HEK293T (cell line): Measurements from ENCODE around the gene GNLY.

Experiments used
- ARNT ChIP-seq: fragments of 450-650 bp; IDR thresholded peaks from 2 replicates; pipeline ENCODE4 v1.6.1; 2017; ENCODE audit warnings: mild to moderate bottlenecking
- CTBP1 ChIP-seq: fragments of 450-650 bp; IDR thresholded peaks from 2 replicates; pipeline ENCODE4 v1.6.1; 2016; ENCODE audit warnings: borderline replicate concordance
- ELF4 ChIP-seq: fragments of 450-650 bp; IDR thresholded peaks from 2 replicates; pipeline ENCODE4 v1.6.1; 2017; ENCODE audit warnings: antibody characterized with exemption
- FOXM1 ChIP-seq: fragments of 450-650 bp; IDR thresholded peaks from 2 replicates; pipeline ENCODE4 v1.6.1; 2017; ENCODE audit warnings: mild to moderate bottlenecking, borderline replicate concordance
- NFRKB ChIP-seq: fragments of 450-650 bp; IDR thresholded peaks from 2 replicates; pipeline ENCODE4 v1.6.1; 2016; ENCODE audit warnings: mild to moderate bottlenecking, moderate library complexity
- SUZ12 ChIP-seq: fragments of 450-650 bp; IDR thresholded peaks from 2 replicates; pipeline ENCODE4 v1.6.1; 2016; ENCODE audit warnings: mild to moderate bottlenecking
- TF ChIP-seq, protein P1 (sequence below): fragments of 450-650 bp; IDR thresholded peaks from 2 replicates; pipeline ENCODE4 v1.6.1; 2016

DNA sequence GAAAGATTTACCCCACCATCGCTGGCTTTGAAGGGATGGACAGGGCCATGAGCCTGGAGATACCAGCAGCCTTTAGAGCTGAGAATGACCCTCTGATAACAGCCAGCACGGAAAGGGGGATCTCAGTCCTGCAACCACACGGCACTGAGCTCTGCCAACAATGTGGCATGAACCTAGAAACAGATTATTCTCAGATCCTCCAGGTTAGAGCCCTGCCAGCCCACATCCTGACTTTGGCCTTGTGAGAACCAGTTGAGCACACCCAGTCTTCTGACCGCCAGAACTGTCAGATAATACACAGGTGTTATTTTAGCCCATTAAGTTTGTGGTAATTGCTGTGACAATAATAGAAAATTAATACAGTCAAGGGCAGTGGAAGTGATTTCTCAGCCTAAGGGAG, 9.4 kb upstream of the GNLY start:
- TF ChIP-seq FOXM1 (no peak), ARNT (no peak), ELF4 (no peak), SUZ12 (no peak), NFRKB (no peak), CTBP1 (no peak)
- TF ChIP-seq, protein P1, sequence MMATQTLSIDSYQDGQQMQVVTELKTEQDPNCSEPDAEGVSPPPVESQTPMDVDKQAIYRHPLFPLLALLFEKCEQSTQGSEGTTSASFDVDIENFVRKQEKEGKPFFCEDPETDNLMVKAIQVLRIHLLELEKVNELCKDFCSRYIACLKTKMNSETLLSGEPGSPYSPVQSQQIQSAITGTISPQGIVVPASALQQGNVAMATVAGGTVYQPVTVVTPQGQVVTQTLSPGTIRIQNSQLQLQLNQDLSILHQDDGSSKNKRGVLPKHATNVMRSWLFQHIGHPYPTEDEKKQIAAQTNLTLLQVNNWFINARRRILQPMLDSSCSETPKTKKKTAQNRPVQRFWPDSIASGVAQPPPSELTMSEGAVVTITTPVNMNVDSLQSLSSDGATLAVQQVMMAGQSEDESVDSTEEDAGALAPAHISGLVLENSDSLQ: no peak
